Gastroesophageal sphincter (tissue), 3 donors: ENCODE data around the gene AK2.

ENCODE experiments used
- CTCF ChIP-seq, 4 experiments: fragments of 200-600 bp in 2 of 4; fragments of 450-650 bp in 2 of 4; sonication (generic) in 1 of 4; IDR thresholded peaks; one replicate each; pipeline ENCODE4 v1.5.1; 2017 to 2019; ENCODE audit warnings: antibody characterized with exemption in 4 of 4, mild to moderate bottlenecking in 2 of 4, moderate library complexity in 2 of 4
- EP300 ChIP-seq: sonication (generic); formaldehyde crosslinking; IDR thresholded peaks from one replicate; pipeline ENCODE4 v1.6.1; 2017; ENCODE audit warnings: antibody characterized with exemption, mild to moderate bottlenecking

- TF ChIP-seq CTCF (IDR thresholded peaks at IDR 0.05) (no peak), EP300 (no peak)
Observed at GRCh38 chr1:33057095-33057494, 20.4 kb upstream of the AK2 start.
